Activated T-cell treated with anti-CD3 and anti-CD28 coated beads for 48 hours (primary cell): ENCODE results near the gene SPATA24.
"Not testable (repeated sequence)": the region's sequence is repeated elsewhere in the genome, so short reads cannot be mapped to it uniquely, and the experiment has no call there.

Experiments
- DNase-seq: peaks from one replicate; pipeline ENCODE4 v3.0.0-alpha.2; 2020; ENCODE audit warnings: low read depth

Gene SPATA24

DNA sequence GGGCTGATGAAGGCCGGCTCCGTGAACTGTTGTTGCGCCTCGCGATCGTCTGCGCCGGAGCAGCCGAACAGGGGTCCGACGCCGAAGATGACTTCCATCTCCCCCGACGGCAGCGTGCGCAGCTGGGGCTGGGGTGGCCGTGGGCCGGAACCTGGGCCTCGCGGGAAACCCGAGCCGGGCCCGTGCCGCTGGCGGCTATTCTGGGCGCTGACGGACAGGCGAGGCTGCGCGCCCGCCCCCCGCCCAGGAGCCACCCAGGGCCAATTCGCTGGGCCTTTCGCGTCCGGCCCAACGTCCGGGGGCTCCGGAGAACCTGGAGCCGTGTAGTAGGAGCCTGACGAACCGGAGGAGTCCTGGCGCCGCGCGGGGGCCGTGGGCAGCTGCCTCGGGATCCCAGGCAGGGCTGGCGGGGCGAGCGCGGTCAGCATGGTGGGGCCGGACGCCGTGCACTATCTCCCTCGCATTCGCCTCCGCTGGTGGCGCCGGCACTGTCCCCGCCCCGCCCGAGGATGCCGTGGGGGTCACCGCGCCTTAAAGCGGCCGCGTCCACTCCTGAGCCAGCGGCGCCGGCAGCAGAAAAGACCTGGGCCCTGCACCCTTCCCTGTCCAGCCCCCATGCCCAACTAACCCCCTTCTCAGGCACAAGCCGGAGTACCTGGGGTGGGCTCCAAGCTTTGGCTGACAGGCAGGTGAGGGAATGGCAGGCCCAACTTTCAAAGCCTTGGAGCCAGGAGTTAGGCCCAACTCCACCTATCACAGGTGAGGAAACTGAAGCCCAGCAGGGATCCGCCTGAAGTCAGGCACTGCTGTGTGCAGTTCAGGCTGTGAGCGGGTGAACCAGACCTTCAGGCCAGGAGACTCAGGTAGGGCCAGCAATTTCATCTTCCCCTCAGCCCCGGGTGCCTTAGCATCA lies 9.0 kb downstream of the SPATA24 start, which contains the start of gene PROB1:
Gene PROB1, minus strand, starts transcription at position 451 of the 913 bp plus-strand sequence. Its CDS starts 23 bp downstream, at position 428.
- DNase-seq, result no peak

GRCh38 chr5:139394123-139394653 lies 9.7 kb downstream of the SPATA24 start:
- DNase-seq, result no peak

DNA sequence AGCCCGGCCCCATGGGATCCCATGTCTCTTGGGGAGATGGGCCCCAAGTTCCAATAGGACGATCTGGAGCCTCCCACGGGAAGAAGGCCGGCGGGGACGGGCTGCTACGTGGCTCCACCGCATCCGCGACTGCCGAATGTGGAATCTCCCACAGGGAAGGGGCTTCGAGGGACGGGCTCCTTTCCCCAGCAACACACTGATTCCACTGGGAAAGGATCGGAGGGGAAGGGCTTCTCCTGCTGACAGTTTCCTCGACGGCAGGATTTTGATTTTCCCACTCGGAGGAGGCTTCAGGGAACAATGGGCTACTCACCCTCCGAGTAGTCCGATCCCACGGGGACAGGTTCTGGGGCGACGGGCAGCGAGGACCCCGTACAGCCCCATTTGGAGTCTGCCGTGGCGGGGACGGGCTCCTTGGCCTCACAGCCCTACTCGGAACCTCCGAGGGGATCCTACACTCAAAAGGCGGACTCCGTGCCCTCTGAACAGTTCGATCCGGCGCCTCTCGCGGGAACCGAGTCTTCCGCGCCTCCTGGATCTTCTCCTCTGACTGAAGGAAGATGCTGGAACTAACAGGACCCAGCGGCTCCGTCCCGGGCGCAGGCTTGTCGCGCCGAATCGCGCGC lies 10.3 kb downstream of the SPATA24 start:
- no peak for DNase-seq

DNA sequence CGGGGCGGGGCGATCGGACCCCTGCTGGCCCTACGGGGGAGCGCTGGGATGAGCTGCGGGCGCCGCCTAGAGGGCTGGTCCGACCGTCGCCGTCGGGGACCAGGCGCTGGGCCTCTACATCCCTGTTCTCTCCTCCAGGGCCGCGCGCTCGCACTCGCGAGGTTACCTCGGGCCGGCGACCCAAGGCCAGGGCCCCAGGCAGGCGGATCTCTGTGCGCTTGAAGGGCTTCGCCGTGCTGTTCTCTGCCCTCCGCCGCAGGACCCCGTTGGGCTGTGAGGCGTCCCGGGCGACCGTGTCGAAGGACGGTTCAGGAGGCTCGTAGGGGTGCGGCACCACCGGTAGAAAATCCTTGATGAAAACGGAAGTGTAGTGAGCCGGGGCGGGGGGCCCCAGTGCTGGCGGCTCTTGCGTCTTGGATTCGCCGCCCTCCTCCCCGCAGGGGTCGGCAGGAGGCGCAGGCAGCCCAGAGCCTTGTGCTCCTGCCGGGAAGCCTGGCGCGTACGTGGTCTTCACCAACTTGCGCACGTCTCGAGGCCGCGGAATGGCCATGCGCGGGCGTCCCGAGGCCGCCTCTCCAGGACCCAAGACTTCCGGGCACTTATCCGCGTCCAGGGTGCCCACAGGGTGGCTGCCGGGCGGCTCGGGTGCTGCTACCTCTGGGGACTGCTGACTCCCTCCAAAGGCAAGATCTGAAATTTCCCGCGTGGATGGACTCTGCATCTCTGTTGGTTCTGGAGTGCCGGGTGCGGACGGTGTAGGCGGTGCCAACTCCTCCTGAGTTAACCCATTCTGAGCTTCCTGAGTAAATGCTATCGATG lies 11.0 kb downstream of the SPATA24 start:
- DNase-seq, result peak; percentile 86

DNA sequence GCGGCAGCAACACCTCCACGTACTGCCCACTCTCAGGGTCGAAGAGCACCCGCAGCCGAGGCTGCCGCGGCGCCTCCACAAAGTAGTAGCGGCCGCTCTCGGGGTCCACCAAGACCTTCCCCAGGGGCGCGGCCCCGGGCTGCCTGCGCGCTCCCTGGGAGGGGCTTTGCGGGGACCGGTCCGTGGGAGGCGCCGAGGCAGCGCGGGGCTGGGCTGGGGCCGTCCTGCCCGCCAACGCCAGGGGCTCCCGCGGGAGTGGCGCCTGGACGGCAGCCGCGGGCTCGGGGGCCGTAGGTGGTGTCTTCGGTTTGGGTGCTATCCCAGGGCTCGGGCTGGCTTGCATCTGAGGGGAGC lies 11.6 kb downstream of the SPATA24 start:
- no peak for DNase-seq

DNA sequence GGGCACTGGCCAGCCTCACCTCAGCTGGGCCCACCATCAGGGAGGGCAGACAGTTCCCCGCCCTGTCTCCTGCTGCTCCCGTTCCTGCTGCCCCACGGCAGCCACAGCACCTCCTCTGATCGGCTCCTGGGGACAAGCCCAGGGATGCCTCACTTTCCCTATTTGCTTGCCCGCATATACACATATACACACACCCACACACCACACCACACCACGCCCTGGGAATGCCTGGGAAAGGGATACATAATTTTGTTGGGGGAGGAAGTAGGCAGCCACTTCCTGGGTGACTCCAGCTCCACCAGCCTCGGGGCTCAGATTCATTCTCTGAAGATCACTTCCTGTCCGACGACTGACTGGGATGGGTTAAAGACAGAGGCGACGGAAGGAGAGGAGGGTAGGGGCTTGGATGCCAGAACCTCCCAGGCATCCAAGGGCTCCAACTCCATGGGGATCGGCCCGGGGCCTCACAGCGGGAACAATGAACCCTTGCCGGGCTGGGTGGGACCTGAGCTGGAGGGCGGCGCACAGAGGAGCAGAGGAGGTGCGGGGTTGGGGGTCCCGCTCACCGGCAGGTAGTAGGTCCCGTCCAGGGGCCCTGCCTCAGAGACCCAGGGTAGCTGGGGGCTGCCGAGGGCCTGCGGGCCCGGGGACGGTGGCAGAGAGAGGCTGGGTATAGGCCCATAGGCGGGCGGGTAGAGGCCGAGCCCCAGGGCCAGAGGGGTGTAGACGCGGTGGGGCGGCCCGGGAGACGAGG lies 12.1 kb downstream of the SPATA24 start:
- no peak for DNase-seq

DNA sequence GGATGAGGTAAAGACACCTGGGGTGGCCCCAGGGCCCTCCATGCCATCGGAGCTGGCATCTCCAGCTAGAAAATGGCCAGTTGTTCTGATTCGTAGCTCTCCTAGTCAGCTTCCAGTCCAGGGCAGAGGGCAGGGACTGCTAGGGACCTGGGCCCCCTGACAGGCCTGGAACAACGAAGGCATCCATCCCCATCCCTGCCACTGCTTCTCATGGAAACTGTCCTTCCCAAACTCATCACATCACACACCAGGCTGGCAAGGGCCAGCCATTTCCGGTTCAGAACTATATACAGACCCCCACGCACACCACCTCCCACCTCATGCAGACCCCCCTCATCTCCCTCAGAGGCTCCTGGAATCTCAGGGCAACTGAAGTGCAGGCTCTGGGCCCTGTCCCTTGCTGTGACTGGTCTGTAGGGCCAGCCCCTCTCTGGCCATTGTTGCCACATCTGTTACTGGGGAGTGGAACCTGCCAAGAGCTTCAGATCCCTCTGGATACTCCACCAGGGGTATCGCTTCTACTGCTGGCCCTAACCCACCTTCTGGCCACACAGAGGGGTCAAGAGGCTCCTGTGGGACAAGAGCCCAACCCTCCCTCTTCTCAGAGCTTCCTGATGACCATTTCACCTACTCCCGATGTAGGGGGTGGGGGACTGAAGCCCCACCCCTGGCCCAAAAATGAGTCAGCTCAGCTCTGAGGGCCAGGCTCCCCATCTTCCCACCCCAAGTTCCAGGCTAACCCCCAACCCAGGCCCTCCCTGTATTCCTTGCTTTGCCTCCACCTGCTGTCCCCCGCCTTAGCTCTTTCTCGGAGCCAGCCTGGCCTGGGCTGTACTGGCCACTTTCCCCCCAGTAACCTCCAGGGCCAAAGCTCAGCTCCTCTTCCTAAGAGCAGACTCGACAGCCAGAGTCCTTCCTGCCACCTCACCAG lies 13.0 kb downstream of the SPATA24 start:
- DNase-seq, result no peak

DNA sequence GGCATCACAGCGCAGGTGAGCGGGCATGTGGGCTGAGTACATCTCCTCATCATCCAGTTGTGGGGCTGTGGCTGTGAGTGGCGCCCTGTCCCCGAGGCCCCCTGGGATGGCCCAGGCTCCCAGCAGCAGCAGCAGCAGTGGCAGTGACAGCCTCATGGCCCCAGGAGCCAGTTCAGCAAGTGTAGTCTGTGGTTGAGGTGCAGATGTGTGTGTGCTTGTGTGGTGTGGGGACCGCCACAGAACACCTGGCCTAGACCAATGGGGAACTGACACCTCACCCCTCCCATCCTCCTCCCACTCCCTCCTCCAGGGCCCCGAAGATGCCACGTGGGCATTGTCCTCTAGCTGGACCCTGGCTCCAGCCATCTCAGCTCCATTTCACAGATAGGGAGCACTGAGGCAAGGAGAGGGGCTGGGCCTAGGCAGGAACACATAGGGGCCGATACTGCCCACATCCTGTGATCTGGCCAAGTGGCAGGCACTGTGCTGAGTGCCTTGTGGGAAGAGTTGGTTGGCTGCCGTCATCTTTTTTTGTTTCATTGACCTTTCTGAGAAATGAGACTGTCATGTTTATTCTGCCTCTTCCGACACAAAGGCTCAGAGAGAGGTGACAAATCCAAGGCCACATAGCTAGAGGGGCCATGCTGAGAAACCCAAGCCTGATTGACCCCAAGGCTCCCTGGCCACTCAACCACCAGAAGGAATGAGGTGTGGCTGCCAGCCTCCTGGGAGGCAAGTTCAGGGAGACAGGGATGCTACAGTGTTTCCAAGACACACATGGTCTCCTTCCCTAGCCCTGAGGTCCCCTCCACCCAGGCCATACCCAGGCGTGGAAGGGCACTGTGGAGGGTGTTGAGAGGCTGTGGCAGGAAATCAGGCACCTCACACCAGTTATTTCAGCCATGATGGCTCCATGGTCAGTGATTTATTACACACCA lies 13.9 kb downstream of the SPATA24 start, which contains the start of gene MZB1:
Gene MZB1, minus strand, starts transcription at position 213 of the 938 bp plus-strand sequence. Its CDS starts 57 bp downstream, at position 156.
- DNase-seq, result peak; percentile 54

GRCh38 chr5:139388198-139388821 lies 15.6 kb downstream of the SPATA24 start:
- DNase-seq, result no peak

- no peak for DNase-seq
Measured at GRCh38 chr5:139387611-139388197, 16.2 kb downstream of the SPATA24 start.

GRCh38 chr5:139386956-139387355 lies 16.9 kb downstream of the SPATA24 start:
- DNase-seq, result not testable (repeated sequence)

DNA sequence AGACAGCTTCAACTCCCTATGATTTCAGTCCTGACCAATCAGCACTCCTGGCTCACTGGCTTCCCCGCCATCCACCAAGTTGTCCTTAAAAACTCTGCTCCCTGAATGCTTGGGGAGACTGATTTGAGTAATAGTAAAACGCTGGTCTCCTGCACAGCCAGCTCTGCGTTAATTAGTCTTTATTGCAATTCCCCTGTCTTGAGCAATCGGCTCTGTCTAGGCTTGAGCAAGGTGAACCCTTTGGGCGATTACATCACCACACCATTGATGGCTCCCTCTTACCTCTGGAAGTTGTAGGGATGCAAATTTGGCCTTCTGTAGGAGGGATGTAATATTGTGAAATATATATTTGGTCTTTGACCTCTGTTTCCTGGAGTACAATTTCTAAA lies 17.8 kb downstream of the SPATA24 start:
- DNase-seq, result no peak

DNA sequence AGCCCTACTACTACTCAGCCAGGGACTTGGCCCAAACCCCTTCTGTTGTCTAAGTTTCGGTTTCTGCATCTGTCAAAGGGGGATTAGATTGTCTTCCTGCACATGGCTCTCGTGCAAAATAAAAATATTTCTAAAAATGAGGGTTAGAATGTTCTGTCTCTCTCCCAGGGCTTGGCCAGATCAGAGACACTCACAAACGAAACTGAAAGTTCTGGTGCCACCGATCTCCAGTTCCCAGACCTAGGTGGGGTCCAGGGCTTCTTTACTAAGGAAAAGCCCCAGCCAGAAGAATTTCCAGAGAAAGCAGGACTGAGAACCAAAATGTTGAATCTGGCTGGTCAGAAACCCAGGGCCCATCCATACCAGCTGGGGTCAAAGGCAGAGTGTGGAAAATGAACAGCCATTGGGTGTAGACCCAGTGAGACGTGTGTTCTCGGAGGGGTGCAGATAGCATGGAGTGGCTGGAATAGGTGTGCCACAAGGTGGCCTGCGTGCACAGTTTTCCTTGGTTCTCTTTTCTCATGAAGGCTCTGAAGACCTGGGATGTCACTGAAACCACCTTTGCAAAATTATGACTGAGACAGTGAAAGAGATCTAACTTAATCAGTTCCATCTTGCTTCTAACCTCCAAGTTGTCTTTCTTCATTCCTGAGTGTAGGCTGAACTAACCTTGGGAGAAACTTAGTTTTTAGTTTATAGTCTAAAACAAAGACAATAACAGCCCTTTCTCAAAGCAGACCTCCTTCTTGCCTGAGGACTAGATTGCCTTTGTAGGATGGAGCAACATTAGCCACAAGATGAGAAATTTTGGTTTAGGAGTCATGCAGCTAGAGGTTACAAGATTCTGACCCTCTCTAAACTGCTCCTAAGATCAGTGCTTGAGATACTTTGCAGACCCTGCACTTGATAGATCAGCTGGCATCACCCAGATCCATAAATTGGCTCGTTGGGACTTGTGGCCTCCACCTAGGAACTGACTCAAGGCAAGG lies 18.5 kb downstream of the SPATA24 start:
- no peak for DNase-seq

GRCh38 chr5:139384591-139385051 lies 19.3 kb downstream of the SPATA24 start:
- no peak for DNase-seq

DNA sequence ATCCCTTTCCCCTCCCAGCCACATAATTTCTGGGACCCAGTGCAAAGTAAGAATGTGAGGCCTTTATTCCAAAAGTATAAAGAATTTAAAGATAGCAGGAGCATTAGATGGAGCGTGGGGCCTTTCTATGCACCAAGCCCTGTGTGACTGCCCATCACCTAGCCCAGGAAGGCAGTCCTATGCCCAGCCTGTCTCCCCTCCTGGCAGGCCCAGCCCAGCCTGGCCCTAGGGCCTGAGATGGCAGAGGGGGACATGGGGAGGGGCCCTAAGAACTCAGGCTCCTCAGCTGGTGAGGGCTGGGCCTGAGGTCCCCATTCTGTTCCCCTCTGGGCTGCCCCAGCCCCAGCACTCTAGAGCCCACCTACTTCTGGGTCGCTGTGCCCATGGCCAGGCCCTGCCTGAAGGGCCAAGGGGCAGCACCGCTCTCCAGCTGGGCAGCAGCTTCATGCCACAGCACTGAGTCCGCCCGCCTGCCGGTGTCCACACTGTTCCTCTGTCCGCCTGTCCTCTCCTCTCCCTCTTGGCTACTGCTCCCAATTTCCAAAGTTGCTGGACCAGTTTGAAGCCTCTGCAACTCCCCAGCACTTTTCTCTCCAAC lies 19.8 kb downstream of the SPATA24 start:
- DNase-seq, result no peak

DNA sequence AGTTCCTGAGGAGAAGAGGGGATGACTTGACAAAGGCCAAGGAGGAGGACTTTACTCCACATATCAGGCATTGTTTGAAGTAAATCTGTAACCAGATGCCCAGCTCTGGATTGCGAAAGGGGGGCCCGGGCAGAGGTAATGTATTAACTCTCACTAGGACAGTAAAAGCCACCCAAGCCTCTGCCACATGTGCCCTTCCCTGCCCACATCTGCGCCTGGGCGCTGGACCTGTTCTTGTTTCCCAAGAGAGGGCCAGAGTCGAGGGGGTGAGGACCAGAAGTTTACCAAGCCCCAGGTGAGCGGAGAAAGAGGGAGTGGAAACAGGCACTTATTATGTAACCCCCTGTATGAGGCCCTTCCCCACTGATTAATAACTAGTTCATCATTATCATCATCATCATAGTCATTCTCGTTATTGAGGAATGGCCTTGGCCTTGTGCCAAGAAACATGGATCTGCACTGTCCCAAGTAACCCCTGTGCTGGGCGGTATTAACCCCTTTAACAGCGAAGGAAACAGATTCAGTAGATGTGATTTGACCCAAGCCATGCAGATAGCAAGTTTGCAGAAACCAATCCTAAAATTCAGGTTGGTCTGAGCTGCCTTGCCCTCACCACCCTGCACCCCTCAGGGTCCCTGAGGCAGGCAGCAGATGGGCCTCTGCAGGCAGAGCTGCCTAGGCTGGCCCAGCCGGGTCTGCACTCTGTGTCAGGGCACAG lies 20.5 kb downstream of the SPATA24 start, which contains the start of gene SLC23A1:
Gene SLC23A1, minus strand, starts transcription at position 23 of the 718 bp plus-strand sequence. CDS start 44 bp downstream, outside the sequence.
- no peak for DNase-seq
